Heart left ventricle (tissue), 13 donors: ENCODE data around the gene TOR4A.

ENCODE experiments used
- CTCF ChIP-seq, 12 donors: fragments of 200-600 bp; sonication (generic) in 4 of 12; IDR thresholded peaks; one replicate each; pipeline versions ENCODE4 v1.5.0 to v1.8.0; 2018 to 2022; ENCODE audit warnings: antibody characterized with exemption in 12 of 12, mild to moderate bottlenecking in 5 of 12
- POLR2A ChIP-seq, 2 donors: fragments of 450-650 bp; IDR thresholded peaks; one replicate each; pipeline ENCODE4 v1.6.1; 2017; ENCODE audit warnings: antibody characterized with exemption in 2 of 2, mild to moderate bottlenecking in 2 of 2, moderate library complexity in 2 of 2
- donor health status: ischemic (EF 13 %, LVEDD 7.1; RV severe dilation, severe dysfunction).
- donor health status: DM: no; HTN: yes; CAD: no.
- donor health status: DM: no; HTN: no; CAD: no.
- donor health status: ischemic (EF 25% LVEDD 6.9; RV normal size, moderate dysfunction).
- donor health status: ischemic (EF 25% LVEDD 5.7; RV mildly dilated, moderate dysfunction).
- donor health status: ischemic (EF 35%, LVEDD 5.7; RV mildly dilated, moderate dysfunction).
- donor health status: nonischemic (EF 11% LVEDD 7.7; RV severe dilation, severe dysfunction).
- donor health status: DM: yes; HTN: yes; CAD: no.
- donor health status: PGD.
- donor health status: ischemic (EF 29% LVEDD 5.4; RV normal size, mild dysfunction).
- donor health status: nonischemic (EF 23%, LVEDD 6.1; RV moderate dilation, normal function).

GRCh38 chr9:137273095-137273490, 4.4 kb upstream of the TOR4A start:
- TF ChIP-seq CTCF (IDR thresholded peaks at IDR 0.05), result no peak
- TF ChIP-seq POLR2A (IDR thresholded peaks at IDR 0.05), result no peak
